Ovary (tissue), 9 donors: Measurements from ENCODE around the gene STK24. TPM values are rescaled to one million over a fixed set of nuclear protein-coding genes. Genes with fewer than 3 reads are reported as not detected.
"Not testable (repeated sequence)": the region's sequence is repeated elsewhere in the genome, so short reads cannot be mapped to it uniquely, and the experiment has no call there.

Experiments
- DNase-seq, 5 donors: peaks; one replicate each; pipeline ENCODE4 v3.0.0-alpha.2; 2019 to 2020
- H3K27ac ChIP-seq, 2 donors: fragments of 200-600 bp; one replicate each; pipeline versions ENCODE4 v1.5.1 to v1.8.0; 2019 to 2022
- H3K27me3 ChIP-seq: fragments of 200-600 bp; one replicate; pipeline ENCODE4 v1.8.0; 2022
- H3K36me3 ChIP-seq: fragments of 200-600 bp; sonication (generic); one replicate; pipeline ENCODE4 v1.5.1; 2019
- H3K4me1 ChIP-seq: one replicate; pipeline ENCODE4 v1.8.1; 2013; ENCODE audit warnings: mild to moderate bottlenecking, moderate library complexity; ENCODE audit not compliant: insufficient read depth
- H3K4me3 ChIP-seq: fragments of 200-600 bp; sonication (generic); one replicate; pipeline ENCODE4 v1.5.1; 2017
- H3K9me3 ChIP-seq, 2 donors: fragments of 200-600 bp in 1 of 2; sonication (generic) in 1 of 2; one replicate each; pipeline versions ENCODE4 v1.5.1 to v1.8.1; 2013 to 2019; ENCODE audit warnings: mild to moderate bottlenecking in 1 of 2, moderate library complexity in 1 of 2
- EP300 ChIP-seq: sonication (generic); formaldehyde crosslinking; IDR thresholded peaks from one replicate; pipeline ENCODE4 v1.6.1; 2017; ENCODE audit warnings: antibody characterized with exemption
- POLR2A ChIP-seq: fragments of 450-650 bp; IDR thresholded peaks from one replicate; pipeline ENCODE4 v1.6.1; 2017; ENCODE audit warnings: antibody characterized with exemption, mild to moderate bottlenecking, moderate library complexity
- WGBS, 3 donors: extraction: QIAGEN DNeasy Blood & Tissue Kit in 1 of 3; methylation state at CpG; one replicate each; pipeline versions ENCODE4 v1.1.5 to v1.1.7; 2013 to 2017; 5-methylcytosine and 5-hydroxymethylcytosine counted together
- intact Hi-C, 4 donors: fragments of 100-400 bp; cut with DNase I; formaldehyde crosslinking; loops; one replicate each; pipeline versions ENCODE4 v1.11.0 to v1.15.1; 2022 to 2023
- polyA plus RNA-seq, 2 donors: library from polyadenylated mRNA; stranded (reverse); fragments of 200-250 nt in 1 of 2; fragments of 350-450 nt in 1 of 2; fragmentation: Illumina TruSeq in 1 of 2; extraction: RNeasy Lipid Tissue Mini Kit (QIAGEN cat#74804) in 1 of 2; gene quantifications; one replicate each; pipeline ENCODE4 v1.2.3, GENCODE V29; 2013 to 2014
- total RNA-seq, 7 donors: library from RNA; depleted of rRNA in 2 of 7; stranded (reverse); fragments of >200 nt in 2 of 7; fragmentation: NEBNext Ultra II Directional in 3 of 7; extraction: Animal tissue kit (Norgen Biotek cat#: 25700) in 3 of 7; gene quantifications; one replicate each; pipeline versions ENCODE4 v1.1.0 to v1.2.4, GENCODE V29; 2016 to 2023
- TF ChIP-seq, protein P1 (sequence below), 3 donors: fragments of 450-650 bp in 2 of 3; fragments of 200-600 bp in 1 of 3; IDR thresholded peaks; one replicate each; pipeline versions ENCODE4 v1.5.1 to v1.8.0; 2016 to 2022; ENCODE audit warnings: antibody characterized with exemption in 3 of 3, mild to moderate bottlenecking in 1 of 3
- donor health status: DM: no; HTN: no; CAD: no; lungs with moderate emphysema.
- donor health status: DM: no; HTN: no; CAD: no.
- donor health status: Bipolar disorder and iron deficiency.
- donor health status: DM: yes; HTN: yes; CAD: no.
- donor health status: DM: no; HTN: no; CAD: no.
- donor health status: DM: yes; HTN: yes; CAD: no.

The STK24 gene
- total and polyA plus RNA-seq, 9 donors, result 34.0 to 153 (median 60.6) TPM

DNA sequence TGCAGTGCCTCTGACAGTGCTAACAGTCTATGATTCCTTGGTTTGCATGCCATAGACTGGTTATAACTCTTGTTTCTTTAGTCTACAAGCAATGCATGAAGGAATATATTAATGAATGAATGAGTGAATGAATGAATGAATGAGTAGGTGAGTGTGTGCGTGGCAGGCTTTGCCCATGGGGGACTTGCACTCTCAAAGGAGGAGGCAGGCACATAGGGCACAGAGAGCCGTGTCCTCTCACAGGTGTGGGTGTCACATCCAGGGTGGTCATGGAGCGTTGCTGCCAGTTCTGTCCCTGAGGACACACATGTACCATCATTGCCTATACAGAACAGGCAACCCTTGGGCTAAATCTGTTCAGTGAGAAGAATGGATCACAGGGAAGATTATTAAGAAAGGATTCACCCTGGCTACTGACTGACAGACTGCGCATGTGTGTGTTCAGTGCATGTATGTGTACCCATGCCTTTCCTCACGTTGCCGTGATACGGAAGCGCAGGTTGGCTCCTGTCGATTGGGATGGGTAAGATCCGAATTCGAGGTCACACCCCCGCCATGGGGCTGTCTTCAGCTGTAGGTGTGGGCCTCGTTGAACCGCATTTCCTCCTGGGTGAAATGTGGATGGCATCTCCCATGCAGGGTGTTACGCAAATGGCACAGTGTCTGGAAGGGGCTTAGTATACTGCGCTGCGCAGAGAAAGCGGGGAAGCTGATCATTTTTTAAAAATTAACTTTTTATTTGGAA lies 161.4 kb downstream of the STK24 start:
- 96 to 97% (median 97%) methylated on average over 18 of the region's 18 CpGs for WGBS, 3 donors
- DNase-seq, result no peak
- no peaks in the 10 kb centered on the region for H3K4me1 ChIP-seq
- no peaks in the 10 kb centered on the region for H3K27me3 ChIP-seq
- H3K9me3 ChIP-seq, result no peaks in the 10 kb centered on the region
- no peaks in the 10 kb centered on the region for H3K36me3 ChIP-seq
- no peak for TF ChIP-seq POLR2A
- TF ChIP-seq, protein P1, sequence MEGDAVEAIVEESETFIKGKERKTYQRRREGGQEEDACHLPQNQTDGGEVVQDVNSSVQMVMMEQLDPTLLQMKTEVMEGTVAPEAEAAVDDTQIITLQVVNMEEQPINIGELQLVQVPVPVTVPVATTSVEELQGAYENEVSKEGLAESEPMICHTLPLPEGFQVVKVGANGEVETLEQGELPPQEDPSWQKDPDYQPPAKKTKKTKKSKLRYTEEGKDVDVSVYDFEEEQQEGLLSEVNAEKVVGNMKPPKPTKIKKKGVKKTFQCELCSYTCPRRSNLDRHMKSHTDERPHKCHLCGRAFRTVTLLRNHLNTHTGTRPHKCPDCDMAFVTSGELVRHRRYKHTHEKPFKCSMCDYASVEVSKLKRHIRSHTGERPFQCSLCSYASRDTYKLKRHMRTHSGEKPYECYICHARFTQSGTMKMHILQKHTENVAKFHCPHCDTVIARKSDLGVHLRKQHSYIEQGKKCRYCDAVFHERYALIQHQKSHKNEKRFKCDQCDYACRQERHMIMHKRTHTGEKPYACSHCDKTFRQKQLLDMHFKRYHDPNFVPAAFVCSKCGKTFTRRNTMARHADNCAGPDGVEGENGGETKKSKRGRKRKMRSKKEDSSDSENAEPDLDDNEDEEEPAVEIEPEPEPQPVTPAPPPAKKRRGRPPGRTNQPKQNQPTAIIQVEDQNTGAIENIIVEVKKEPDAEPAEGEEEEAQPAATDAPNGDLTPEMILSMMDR (IDR thresholded peaks at IDR 0.05), result no peak
- TF ChIP-seq EP300, result no peak
- H3K4me3 ChIP-seq, result no peak overlapping the region
- no peak overlapping the region for H3K27ac ChIP-seq
- intact Hi-C loops, result no loop called here

DNA sequence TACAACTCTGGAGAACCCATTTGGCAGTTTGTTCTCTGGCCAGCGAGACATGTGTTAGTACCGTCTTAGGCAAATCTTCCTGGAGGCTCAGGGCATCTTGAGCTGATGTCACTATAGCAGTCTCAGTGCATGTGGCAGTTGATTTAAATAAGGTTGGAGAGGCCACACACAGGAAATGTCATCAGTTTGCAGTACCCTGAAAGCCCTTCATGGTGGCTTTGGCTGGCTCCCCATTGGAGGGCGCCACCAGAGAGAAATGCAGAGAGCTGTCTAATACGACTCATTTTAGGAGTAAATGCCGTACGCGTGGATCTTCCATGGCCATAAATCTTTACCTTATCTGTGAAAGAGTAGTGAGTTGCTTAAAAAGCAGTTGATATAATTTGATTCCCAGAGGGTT lies 163.1 kb downstream of the STK24 start:
- DNase-seq, result no peak
- Histone ChIP-seq H3K27me3 (no peaks in the 10 kb centered on the region), H3K4me1 (no peaks in the 10 kb centered on the region), H3K36me3 (no peaks in the 10 kb centered on the region), H3K9me3 (no peaks in the 10 kb centered on the region), H3K4me3 (no peak overlapping the region), H3K27ac (no peak overlapping the region)
- intact Hi-C loops, result no loop called here
- TF ChIP-seq POLR2A (no peak), EP300 (no peak)
- TF ChIP-seq, protein P1 (IDR thresholded peaks at IDR 0.05), result no peak
- WGBS, 3 donors, result 94 to 97% (median 95%) methylated on average over 7 of the region's 7 CpGs

DNA sequence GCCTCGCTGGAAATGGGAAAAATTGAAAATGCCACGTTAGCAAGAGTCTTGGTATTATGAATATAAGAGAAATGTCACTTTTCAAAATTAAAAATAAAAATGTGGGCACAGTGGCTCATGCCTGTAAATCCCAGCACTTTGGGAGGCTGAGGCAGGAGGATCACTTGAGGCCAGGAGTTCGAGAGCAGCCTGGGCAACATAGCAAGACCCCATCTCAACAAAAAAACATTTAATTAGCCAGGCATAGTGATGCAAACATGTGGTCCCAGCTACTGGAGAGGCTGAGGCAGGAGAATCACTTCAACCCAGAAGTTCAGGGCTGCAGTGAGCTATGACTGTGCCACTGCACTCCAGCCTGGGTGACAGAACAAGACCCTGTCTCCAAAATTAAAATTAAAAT lies 163.6 kb downstream of the STK24 start:
- DNase-seq, H3K9me3 ChIP-seq, H3K27me3 ChIP-seq, H3K27ac ChIP-seq, H3K4me1 ChIP-seq, H3K4me3 ChIP-seq, intact Hi-C loops, H3K36me3 ChIP-seq: not testable (repeated sequence)
- 96 to 99% (median 97%) methylated on average over 3 of the region's 3 CpGs for WGBS, 3 donors

DNA sequence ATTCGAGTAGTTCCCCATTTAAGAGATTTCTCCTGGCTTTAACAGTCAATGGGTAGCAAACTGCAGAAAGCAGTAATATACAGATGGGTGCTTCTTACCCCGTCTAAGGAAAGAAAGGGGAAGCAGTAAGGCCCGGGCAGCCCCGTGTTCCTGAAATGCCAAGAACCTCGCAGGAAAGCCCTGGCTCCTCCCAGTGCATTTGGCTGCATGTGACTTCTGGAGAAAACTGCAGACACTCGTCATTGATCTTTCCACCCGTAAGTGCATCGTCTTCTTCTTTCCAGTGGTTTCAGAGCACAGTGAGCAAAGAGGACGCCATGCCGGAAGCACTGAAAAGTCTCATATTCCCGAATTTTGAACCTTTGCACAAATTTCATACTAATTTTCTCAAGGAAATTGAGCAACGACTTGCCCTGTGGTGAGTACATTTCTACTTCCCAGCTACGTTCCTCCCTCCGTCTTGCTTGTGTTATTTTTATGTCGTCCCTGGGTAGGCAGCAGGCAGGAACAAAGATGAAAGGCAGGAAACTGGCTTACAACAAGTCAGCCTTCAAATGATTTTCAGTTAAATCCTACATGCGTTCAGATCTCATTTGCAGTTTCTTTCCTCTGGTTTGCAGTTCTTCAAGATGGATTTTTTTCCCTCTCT lies 165.2 kb downstream of the STK24 start:
- no peak overlapping the region for H3K27ac ChIP-seq
- no peaks in the 10 kb centered on the region for H3K4me1 ChIP-seq
- no peak overlapping the region for H3K4me3 ChIP-seq
- intact Hi-C loops, result no loop called here
- H3K36me3 ChIP-seq, result no peaks in the 10 kb centered on the region
- 80 to 88% (median 84%) methylated on average over 16 of the region's 16 CpGs for WGBS, 3 donors
- TF ChIP-seq EP300 (no peak), POLR2A (no peak)
- TF ChIP-seq, protein P1 (IDR thresholded peaks at IDR 0.05), result no peak
- DNase-seq, result no peak
- no peaks in the 10 kb centered on the region for H3K27me3 ChIP-seq
- no peaks in the 10 kb centered on the region for H3K9me3 ChIP-seq

DNA sequence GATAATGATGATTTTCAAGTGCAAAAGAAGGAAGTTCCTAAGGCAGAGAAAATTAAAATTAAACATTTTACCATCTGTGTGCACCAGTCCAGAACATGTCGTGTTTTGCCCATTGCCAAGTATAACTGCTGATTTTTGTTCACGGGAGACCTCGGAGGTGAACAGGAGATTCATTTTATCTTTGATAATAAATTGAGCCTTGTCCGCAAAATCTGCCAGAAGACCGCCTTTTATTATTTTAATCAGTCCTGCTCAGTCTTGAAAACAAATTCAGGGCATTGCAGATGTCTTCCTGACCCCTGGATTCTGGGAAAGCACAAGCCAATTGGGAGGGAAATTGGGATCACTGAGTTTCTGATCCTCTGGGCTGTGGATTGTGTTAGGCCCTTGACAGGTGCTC lies 165.9 kb downstream of the STK24 start:
- Histone ChIP-seq H3K27me3 (no peaks in the 10 kb centered on the region), H3K4me1 (no peaks in the 10 kb centered on the region), H3K27ac (no peak overlapping the region), H3K36me3 (no peaks in the 10 kb centered on the region), H3K9me3 (no peaks in the 10 kb centered on the region), H3K4me3 (no peak overlapping the region)
- TF ChIP-seq EP300 (no peak), POLR2A (no peak)
- TF ChIP-seq, protein P1 (IDR thresholded peaks at IDR 0.05), result no peak
- intact Hi-C loops, result no loop called here
- 92 to 93% (median 93%) methylated on average over 5 of the region's 5 CpGs for WGBS, 3 donors
- no peak for DNase-seq
